ENCODE data around the gene PITX3. TPM values are rescaled to one million over a fixed set of nuclear protein-coding genes. Genes with fewer than 3 reads are reported as not detected.
A peak's percentile ranks its signal among the peaks of the same experiment; 100 is the strongest.
"Not testable (repeated sequence)": the region's sequence is repeated elsewhere in the genome, so short reads cannot be mapped to it uniquely, and the experiment has no call there.

PITX3 gene
- total RNA-seq, 1 donor, result not detected

DNA sequence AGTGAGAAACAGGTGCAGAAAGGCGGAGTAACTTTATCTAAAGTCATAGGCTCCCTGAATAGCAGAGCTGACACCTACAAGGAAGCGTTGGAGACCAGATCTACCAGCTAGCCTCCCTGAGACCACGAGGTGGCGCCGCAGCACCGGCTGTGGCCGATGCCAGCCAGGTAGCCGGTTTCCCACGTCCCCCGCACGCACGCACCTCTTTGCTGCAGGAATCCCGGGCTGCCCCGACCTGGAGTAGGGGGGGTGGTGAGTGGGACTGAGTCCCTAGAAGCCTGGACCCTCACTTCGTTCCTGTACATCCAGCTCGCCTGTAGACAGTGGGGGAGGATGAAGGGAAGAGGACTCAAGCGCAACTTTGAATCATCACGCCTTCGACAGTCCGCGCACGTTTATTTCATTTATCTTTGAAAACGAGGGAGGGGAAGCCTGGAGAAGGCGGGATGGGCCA, 11.5 kb downstream of the PITX3 start:
- peak in 2 of 3 donors; percentile 73 to 85 for DNase-seq (ENCODE audit: low read depth in 2 of 3, low spot score in 2 of 3)

GRCh38 chr10:102227050-102227449, 14.3 kb downstream of the PITX3 start:
- no peak for DNase-seq (ENCODE audit: low read depth in 2 of 3, low spot score in 2 of 3)

DNA sequence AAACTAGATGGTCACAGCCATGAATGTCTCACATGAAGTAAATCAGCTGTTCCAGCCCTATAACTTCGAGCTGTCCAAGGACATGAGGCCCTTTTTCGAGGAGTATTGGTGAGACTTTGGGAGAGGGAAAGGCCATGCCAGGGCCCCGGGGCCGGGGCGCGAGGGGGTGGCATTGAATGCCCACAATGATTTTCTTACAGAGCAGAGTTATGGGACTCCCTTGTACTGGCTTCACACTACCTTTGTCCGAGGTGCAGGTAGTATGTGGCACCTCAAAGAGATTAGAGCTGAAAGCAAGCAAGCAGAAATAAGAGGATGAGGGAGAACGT, 14.8 kb downstream of the PITX3 start:
- no peak for DNase-seq (ENCODE audit: low read depth in 2 of 3, low spot score in 2 of 3)

- peak in 2 of 3 donors; percentile 88 to 94 for DNase-seq (ENCODE audit: low read depth in 2 of 3, low spot score in 2 of 3)
These were observed 15.4 kb downstream of the PITX3 start, which contains the start of gene ELOVL3 for GRCh38 chr10:102225646-102226541. ELOVL3 (plus strand) TSS chr10:102226299; CDS start chr10:102226549, 250 bp downstream.

- no peak for DNase-seq (ENCODE audit: low read depth in 2 of 3, low spot score in 2 of 3)
These were observed 18.5 kb downstream of the PITX3 start for GRCh38 chr10:102222797-102223196.

DNA sequence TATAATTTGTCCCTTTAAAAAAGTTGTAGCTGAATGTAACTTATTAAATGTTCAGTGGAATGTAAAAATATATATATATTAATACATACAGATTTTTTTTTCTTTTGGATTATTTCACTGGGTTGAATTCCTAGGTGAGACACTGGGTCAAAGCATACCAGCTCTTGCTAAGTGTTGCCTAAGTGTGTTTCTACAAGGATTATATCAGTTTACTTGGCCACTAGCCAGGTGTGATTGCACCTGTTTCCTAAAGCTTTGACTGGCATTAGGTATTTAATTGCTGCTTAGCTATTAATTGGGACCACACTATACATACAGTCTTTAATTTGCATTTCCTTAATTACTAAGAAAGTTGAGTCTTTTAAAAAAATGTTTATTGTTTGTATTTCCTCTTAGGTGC, 20.7 kb downstream of the PITX3 start:
- DNase-seq (ENCODE audit: low read depth in 2 of 3, low spot score in 2 of 3), result no peak

- no peak for DNase-seq (ENCODE audit: low read depth in 2 of 3, low spot score in 2 of 3)
These were observed 21.9 kb downstream of the PITX3 start for GRCh38 chr10:102219370-102219769.

- not testable (repeated sequence) for DNase-seq (ENCODE audit: low read depth in 2 of 3, low spot score in 2 of 3)
These were observed 27.7 kb downstream of the PITX3 start for GRCh38 chr10:102213599-102213998.

- no peak for DNase-seq (ENCODE audit: low read depth in 2 of 3, low spot score in 2 of 3)
These were observed 29.6 kb downstream of the PITX3 start for GRCh38 chr10:102211615-102212299.

DNA sequence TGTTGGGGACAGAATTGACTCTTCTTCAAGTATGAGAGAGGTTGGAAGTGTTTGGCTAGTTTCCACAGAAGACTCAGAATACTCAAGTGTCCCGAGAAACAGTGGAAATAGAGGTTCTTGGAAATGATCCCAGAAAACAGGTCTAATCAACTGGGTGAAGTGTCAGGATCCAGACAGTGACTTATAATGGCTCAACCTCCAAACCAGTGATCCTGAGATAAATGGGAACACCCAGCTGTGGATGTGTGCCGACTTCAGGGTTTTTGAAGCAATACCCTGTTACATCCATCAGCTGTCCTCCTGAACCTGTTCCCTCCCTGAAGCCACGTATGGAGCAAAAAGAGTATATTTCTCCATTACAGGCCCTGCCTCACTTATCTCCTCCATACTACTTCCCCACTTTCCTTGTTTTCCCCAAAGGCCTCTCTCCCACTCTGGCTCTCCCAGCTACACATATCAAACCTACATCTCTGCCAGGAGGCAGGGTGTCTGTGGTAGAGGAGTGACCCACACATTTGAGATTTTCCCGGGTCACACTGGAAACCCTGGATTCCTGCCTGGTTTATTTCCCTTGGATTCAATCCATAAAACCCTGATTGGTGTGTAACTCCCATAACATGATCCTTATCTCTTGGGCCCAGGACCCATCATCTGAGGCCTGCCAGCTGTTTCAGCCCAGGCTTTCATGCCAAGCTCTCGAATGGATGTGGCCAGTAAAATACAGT, 32.8 kb downstream of the PITX3 start:
- no peak for DNase-seq (ENCODE audit: low read depth in 2 of 3, low spot score in 2 of 3)

DNA sequence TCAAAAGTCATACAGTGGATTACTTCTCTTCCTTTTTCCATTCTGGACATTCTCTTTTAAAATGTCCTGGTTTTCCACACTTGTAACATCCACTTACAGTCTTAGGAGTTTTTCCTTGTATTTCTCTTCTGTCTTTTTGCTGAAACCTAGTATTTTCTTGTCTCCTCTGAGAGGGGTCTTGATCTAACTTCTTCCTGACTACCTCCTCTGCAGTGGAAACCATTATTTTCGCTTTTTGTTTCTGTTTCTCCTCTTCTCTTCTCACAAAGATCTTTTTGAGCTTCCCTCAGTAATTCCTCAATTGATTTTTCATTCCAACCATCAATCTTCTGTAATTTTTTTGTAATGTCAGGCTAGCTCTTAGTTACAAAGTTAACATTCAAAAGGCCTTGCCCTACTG, 38.9 kb downstream of the PITX3 start:
- DNase-seq (ENCODE audit: low read depth in 2 of 3, low spot score in 2 of 3), result no peak

DNA sequence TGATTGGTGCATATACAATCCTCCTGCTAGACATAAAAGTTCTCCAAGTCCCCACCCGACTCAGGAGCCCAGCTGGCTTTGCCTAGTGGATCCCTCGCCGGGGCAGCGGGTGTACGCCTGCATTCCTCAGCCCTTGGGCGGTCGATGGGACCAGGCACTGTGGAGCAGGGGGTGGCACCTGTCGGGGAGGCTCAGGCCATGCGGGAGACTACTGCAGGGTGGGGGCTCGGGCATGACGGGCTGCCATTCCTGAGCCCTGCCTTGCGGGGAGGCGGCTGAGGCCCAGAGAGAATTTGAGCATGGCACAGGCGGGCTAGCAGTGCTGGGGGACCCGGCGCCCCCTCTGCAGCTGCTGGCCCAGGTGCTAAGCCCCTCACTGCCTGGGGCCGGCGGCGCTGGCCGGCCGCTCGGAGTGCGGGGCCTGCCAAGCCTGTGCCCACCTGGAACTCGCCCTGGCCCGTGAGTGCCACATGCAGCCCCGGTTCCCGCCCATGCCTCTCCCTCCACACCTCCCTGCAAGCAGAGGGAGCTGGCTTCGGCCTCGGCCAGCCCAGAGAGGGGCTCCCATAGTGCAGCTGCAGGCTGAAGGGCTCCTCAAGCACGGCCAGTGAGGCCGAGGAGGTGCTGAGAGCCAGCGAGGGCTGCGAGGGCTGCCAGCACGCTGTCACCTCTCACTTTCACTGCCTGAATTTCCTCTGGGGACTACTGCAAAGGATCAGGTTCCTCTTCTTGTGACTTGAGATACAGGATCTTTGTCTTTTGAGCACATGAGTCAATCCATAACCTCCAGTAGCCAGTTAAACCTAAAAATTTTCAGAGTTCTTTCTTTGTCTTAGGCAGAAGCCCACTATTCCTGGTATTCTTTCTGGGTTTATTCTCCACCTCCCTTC, 40.3 kb downstream of the PITX3 start:
- DNase-seq (ENCODE audit: low read depth in 2 of 3, low spot score in 2 of 3), result no peak

DNA sequence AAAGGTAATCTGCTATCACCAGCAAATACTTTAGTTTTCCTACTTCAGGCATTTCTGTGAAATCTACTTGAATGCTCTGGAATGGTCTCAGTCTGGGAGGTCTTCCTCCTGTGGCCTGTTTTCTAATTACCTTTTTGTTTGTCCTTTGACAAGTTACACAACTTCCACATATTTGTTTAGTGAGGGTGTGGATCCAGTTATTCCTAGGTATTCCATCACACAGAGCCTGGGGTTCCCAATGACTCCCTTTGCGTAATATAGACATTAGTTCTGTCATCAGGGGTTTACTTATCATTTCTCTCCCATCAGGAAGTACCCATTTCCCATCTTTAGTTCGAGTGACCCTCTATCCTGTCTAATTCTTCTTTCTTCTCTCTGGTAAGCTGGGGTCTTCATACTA, 43.3 kb downstream of the PITX3 start:
- DNase-seq (ENCODE audit: low read depth in 2 of 3, low spot score in 2 of 3), result no peak

DNA sequence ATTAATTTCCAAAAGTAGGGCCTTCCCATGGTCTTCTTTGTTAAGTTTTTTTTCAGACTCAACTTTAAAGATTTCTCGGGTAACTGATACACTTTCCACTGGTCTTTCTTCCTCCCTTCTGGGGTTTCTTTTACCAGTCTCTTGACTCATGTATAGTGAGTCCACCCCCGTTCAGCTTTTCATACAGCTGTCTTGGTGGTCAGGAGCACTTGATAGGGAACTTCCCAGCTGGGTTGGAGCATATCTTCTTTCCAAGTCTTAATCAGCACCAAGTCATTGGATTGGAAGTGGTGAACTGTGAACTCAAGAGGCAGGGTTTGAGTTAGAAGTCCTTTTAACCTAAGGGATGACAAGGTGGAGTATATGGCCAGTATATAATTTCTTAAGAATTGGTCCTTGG, 44.4 kb downstream of the PITX3 start:
- no peak for DNase-seq (ENCODE audit: low read depth in 2 of 3, low spot score in 2 of 3)

GRCh38 chr10:102195296-102195870, 45.9 kb downstream of the PITX3 start:
- no peak for DNase-seq (ENCODE audit: low read depth in 2 of 3, low spot score in 2 of 3)

- DNase-seq (ENCODE audit: low read depth in 2 of 3, low spot score in 2 of 3), result no peak
These were observed 49.4 kb downstream of the PITX3 start for GRCh38 chr10:102191956-102192355.

- DNase-seq (ENCODE audit: low read depth in 2 of 3, low spot score in 2 of 3), result not testable (repeated sequence)
These were observed 52.1 kb downstream of the PITX3 start for GRCh38 chr10:102188941-102189898.

DNA sequence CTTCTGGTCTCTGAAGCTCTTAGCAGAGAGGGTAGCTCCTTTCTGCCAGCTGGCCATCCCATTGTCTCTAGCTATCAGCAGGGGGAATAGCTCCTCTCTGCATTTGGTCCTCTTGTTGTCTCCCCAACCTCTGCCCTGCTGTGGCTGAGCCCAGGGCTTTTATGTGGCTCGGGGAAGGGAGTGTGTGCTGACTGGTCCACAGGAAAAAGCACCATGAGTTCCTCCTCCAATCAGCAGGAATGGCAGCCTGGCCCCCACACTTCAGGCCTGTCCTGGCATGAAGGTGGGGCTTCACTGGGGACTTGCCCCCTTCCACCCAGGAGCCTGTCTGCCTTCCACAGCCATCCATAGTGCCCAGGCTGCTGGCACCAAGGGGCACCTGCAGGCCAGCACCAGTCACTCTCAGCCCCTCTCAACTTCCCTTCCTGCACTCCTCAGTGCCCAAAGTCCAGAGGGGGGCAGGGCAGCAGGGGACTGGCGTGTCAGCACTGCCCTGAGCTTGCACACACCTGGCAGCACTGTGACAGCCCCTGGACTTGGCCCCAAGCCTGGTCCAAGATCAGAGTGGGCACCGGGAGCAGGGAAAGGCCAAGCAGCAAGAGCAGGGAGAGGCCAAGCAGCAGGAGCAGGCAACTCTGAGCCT, 52.9 kb downstream of the PITX3 start:
- no peak for DNase-seq (ENCODE audit: low read depth in 2 of 3, low spot score in 2 of 3)
